ENCODE results near the gene ANTXR2. TPM values are rescaled to one million over a fixed set of nuclear protein-coding genes. Genes with fewer than 3 reads are reported as not detected.

Gene ANTXR2
- total RNA-seq, 1 experiment from 2014 or later, result not detected

- no peak for DNase-seq
- Histone ChIP-seq H3K4me2 (ENCODE audit: low read depth, low read length, poor library complexity, severe bottlenecking) (no peak overlapping the region), H3K4me3 (ENCODE audit: low read length) (no peak overlapping the region), H3K4me1 (ENCODE audit: low read length) (peaks cover 8% of the 10 kb centered on the region; the same call in 1 of the 2 replicates), H3K36me3 (ENCODE audit: insufficient read depth, low read length) (no peaks in the 10 kb centered on the region), H3K27ac (ENCODE audit: low read length) (no peak overlapping the region), H3K9me3 (ENCODE audit: low read length) (no peaks in the 10 kb centered on the region), H3K9me2 (replicated peaks; ENCODE audit: insufficient read depth, low read length) (no peaks in the 10 kb centered on the region), H2AFZ (ENCODE audit: low read length) (no peak overlapping the region), H4K20me1 (ENCODE audit: insufficient read depth, low read depth, low read length) (no peaks in the 10 kb centered on the region), H3K27me3 (ENCODE audit: low read length) (no peaks in the 10 kb centered on the region), H3K9ac (ENCODE audit: low read length) (no peak overlapping the region), H3K79me2 (ENCODE audit: low read length) (no peaks in the 10 kb centered on the region)
Measured at GRCh38 chr4:80070880-80071603, 2.0 kb downstream of the ANTXR2 start.

GRCh38 chr4:80069837-80070731, 2.9 kb downstream of the ANTXR2 start:
- Histone ChIP-seq H4K20me1 (ENCODE audit: insufficient read depth, low read depth, low read length) (no peaks in the 10 kb centered on the region), H3K27me3 (ENCODE audit: low read length) (no peaks in the 10 kb centered on the region), H3K36me3 (ENCODE audit: insufficient read depth, low read length) (no peaks in the 10 kb centered on the region), H3K4me1 (ENCODE audit: low read length) (peaks cover 8% of the 10 kb centered on the region; the same call in 1 of the 2 replicates), H3K4me2 (ENCODE audit: low read depth, low read length, poor library complexity, severe bottlenecking) (no peak overlapping the region), H3K79me2 (ENCODE audit: low read length) (no peaks in the 10 kb centered on the region), H3K9me2 (replicated peaks; ENCODE audit: insufficient read depth, low read length) (no peaks in the 10 kb centered on the region), H3K4me3 (ENCODE audit: low read length) (no peak overlapping the region), H3K9ac (ENCODE audit: low read length) (no peak overlapping the region), H2AFZ (ENCODE audit: low read length) (no peak overlapping the region), H3K27ac (ENCODE audit: low read length) (no peak overlapping the region), H3K9me3 (ENCODE audit: low read length) (no peaks in the 10 kb centered on the region)
- DNase-seq, result no peak

GRCh38 chr4:80069108-80069836, 3.8 kb downstream of the ANTXR2 start:
- H3K27ac ChIP-seq (ENCODE audit: low read length), result no peak overlapping the region
- H2AFZ ChIP-seq (ENCODE audit: low read length), result no peak overlapping the region
- H3K27me3 ChIP-seq (ENCODE audit: low read length), result no peaks in the 10 kb centered on the region
- H3K79me2 ChIP-seq (ENCODE audit: low read length), result no peaks in the 10 kb centered on the region
- H4K20me1 ChIP-seq (ENCODE audit: insufficient read depth, low read depth, low read length), result no peaks in the 10 kb centered on the region
- no peaks in the 10 kb centered on the region for H3K9me2 ChIP-seq (replicated peaks; ENCODE audit: insufficient read depth, low read length)
- H3K4me3 ChIP-seq (ENCODE audit: low read length), result no peak overlapping the region
- H3K4me2 ChIP-seq (ENCODE audit: low read depth, low read length, poor library complexity, severe bottlenecking), result no peak overlapping the region
- peaks cover 8% of the 10 kb centered on the region; the same call in 1 of the 2 replicates for H3K4me1 ChIP-seq (ENCODE audit: low read length)
- no peaks in the 10 kb centered on the region for H3K36me3 ChIP-seq (ENCODE audit: insufficient read depth, low read length)
- no peak overlapping the region for H3K9ac ChIP-seq (ENCODE audit: low read length)
- DNase-seq, result no peak
- H3K9me3 ChIP-seq (ENCODE audit: low read length), result no peaks in the 10 kb centered on the region

- no peak overlapping the region for H2AFZ ChIP-seq (ENCODE audit: low read length)
- no peak overlapping the region for H3K4me2 ChIP-seq (ENCODE audit: low read depth, low read length, poor library complexity, severe bottlenecking)
- H3K4me1 ChIP-seq (ENCODE audit: low read length), result no peaks in the 10 kb centered on the region
- no peaks in the 10 kb centered on the region for H3K27me3 ChIP-seq (ENCODE audit: low read length)
- H3K9ac ChIP-seq (ENCODE audit: low read length), result no peak overlapping the region
- no peak overlapping the region for H3K4me3 ChIP-seq (ENCODE audit: low read length)
- no peaks in the 10 kb centered on the region for H3K9me2 ChIP-seq (replicated peaks; ENCODE audit: insufficient read depth, low read length)
- H4K20me1 ChIP-seq (ENCODE audit: insufficient read depth, low read depth, low read length), result no peaks in the 10 kb centered on the region
- no peaks in the 10 kb centered on the region for H3K79me2 ChIP-seq (ENCODE audit: low read length)
- no peak overlapping the region for H3K27ac ChIP-seq (ENCODE audit: low read length)
- H3K36me3 ChIP-seq (ENCODE audit: insufficient read depth, low read length), result no peaks in the 10 kb centered on the region
- DNase-seq, result no peak
- H3K9me3 ChIP-seq (ENCODE audit: low read length), result no peaks in the 10 kb centered on the region
Measured at GRCh38 chr4:80065601-80066000, 7.4 kb downstream of the ANTXR2 start.

GRCh38 chr4:80062527-80062926, 10.5 kb downstream of the ANTXR2 start:
- no peaks in the 10 kb centered on the region for H4K20me1 ChIP-seq (ENCODE audit: insufficient read depth, low read depth, low read length)
- no peak overlapping the region for H3K4me3 ChIP-seq (ENCODE audit: low read length)
- H3K79me2 ChIP-seq (ENCODE audit: low read length), result no peaks in the 10 kb centered on the region
- no peak overlapping the region for H2AFZ ChIP-seq (ENCODE audit: low read length)
- no peaks in the 10 kb centered on the region for H3K36me3 ChIP-seq (ENCODE audit: insufficient read depth, low read length)
- no peak overlapping the region for H3K27ac ChIP-seq (ENCODE audit: low read length)
- H3K27me3 ChIP-seq (ENCODE audit: low read length), result no peaks in the 10 kb centered on the region
- H3K4me2 ChIP-seq (ENCODE audit: low read depth, low read length, poor library complexity, severe bottlenecking), result no peak overlapping the region
- DNase-seq, result no peak
- no peaks in the 10 kb centered on the region for H3K4me1 ChIP-seq (ENCODE audit: low read length)
- H3K9ac ChIP-seq (ENCODE audit: low read length), result no peak overlapping the region
- H3K9me3 ChIP-seq (ENCODE audit: low read length), result no peaks in the 10 kb centered on the region
- no peaks in the 10 kb centered on the region for H3K9me2 ChIP-seq (replicated peaks; ENCODE audit: insufficient read depth, low read length)

GRCh38 chr4:80060804-80061203, 12.2 kb downstream of the ANTXR2 start:
- Histone ChIP-seq H3K4me3 (ENCODE audit: low read length) (no peak overlapping the region), H2AFZ (ENCODE audit: low read length) (no peak overlapping the region), H4K20me1 (ENCODE audit: insufficient read depth, low read depth, low read length) (no peaks in the 10 kb centered on the region), H3K9me3 (ENCODE audit: low read length) (no peaks in the 10 kb centered on the region), H3K4me2 (ENCODE audit: low read depth, low read length, poor library complexity, severe bottlenecking) (no peak overlapping the region), H3K79me2 (ENCODE audit: low read length) (no peaks in the 10 kb centered on the region), H3K9ac (ENCODE audit: low read length) (no peak overlapping the region), H3K36me3 (ENCODE audit: insufficient read depth, low read length) (no peaks in the 10 kb centered on the region), H3K9me2 (replicated peaks; ENCODE audit: insufficient read depth, low read length) (no peaks in the 10 kb centered on the region), H3K27me3 (ENCODE audit: low read length) (no peaks in the 10 kb centered on the region), H3K27ac (ENCODE audit: low read length) (no peak overlapping the region), H3K4me1 (ENCODE audit: low read length) (no peaks in the 10 kb centered on the region)
- DNase-seq, result no peak

GRCh38 chr4:80058740-80059139, 14.3 kb downstream of the ANTXR2 start:
- no peak overlapping the region for H3K4me3 ChIP-seq (ENCODE audit: low read length)

GRCh38 chr4:80054375-80054774, 18.7 kb downstream of the ANTXR2 start:
- no peak overlapping the region for H3K27ac ChIP-seq (ENCODE audit: low read length)
- H3K9me3 ChIP-seq (ENCODE audit: low read length), result no peaks in the 10 kb centered on the region
- no peak overlapping the region for H3K4me3 ChIP-seq (ENCODE audit: low read length)
- H3K9ac ChIP-seq (ENCODE audit: low read length), result no peak overlapping the region
- H3K36me3 ChIP-seq (ENCODE audit: insufficient read depth, low read length), result no peaks in the 10 kb centered on the region
- no peaks in the 10 kb centered on the region for H3K4me1 ChIP-seq (ENCODE audit: low read length)
- no peak overlapping the region for H2AFZ ChIP-seq (ENCODE audit: low read length)
- H3K4me2 ChIP-seq (ENCODE audit: low read depth, low read length, poor library complexity, severe bottlenecking), result no peak overlapping the region
- H3K27me3 ChIP-seq (ENCODE audit: low read length), result no peaks in the 10 kb centered on the region
- DNase-seq, result no peak
- H3K79me2 ChIP-seq (ENCODE audit: low read length), result no peaks in the 10 kb centered on the region
- no peaks in the 10 kb centered on the region for H3K9me2 ChIP-seq (replicated peaks; ENCODE audit: insufficient read depth, low read length)
- no peaks in the 10 kb centered on the region for H4K20me1 ChIP-seq (ENCODE audit: insufficient read depth, low read depth, low read length)

More at GRCh38 chr4:80058740-80059139, 14.3 kb downstream of the ANTXR2 start:
- Histone ChIP-seq H2AFZ (ENCODE audit: low read length) (no peak overlapping the region), H3K27ac (ENCODE audit: low read length) (no peak overlapping the region), H3K9ac (ENCODE audit: low read length) (no peak overlapping the region), H3K36me3 (ENCODE audit: insufficient read depth, low read length) (no peaks in the 10 kb centered on the region), H3K79me2 (ENCODE audit: low read length) (no peaks in the 10 kb centered on the region), H3K4me2 (ENCODE audit: low read depth, low read length, poor library complexity, severe bottlenecking) (no peak overlapping the region), H4K20me1 (ENCODE audit: insufficient read depth, low read depth, low read length) (no peaks in the 10 kb centered on the region), H3K9me2 (replicated peaks; ENCODE audit: insufficient read depth, low read length) (no peaks in the 10 kb centered on the region), H3K4me1 (ENCODE audit: low read length) (no peaks in the 10 kb centered on the region), H3K9me3 (ENCODE audit: low read length) (no peaks in the 10 kb centered on the region), H3K27me3 (ENCODE audit: low read length) (no peaks in the 10 kb centered on the region)
- DNase-seq, result peak; percentile 55

Data from Karpas-422 (cell line).